ENCODE measurements around the gene INPP1. TPM values are rescaled to one million over a fixed set of nuclear protein-coding genes. Genes with fewer than 3 reads are reported as not detected.

INPP1 gene
- polyA plus RNA-seq, 1 donor (not counting 4 experiments of a cell fraction or from before 2014, with no cell fraction given): 6.3 TPM

DNA sequence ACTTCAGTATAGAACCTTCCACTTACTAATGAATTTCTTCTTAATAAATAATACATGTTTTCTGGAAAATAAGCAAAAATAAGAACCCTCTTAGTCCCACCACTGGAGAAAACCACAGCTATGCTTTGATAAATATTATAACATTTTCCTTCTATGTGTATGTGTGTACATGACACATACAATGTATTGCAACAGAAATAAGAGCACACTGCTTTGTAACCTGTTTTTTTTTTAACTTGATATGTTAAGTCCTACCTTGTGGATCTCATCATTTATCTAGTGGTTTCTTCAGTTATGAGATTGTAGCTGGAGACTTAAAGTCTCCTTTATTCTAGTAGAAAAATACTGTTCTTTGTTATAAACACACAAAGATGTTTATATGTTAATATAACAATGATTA lies 17.2 kb downstream of the INPP1 start:
- peaks cover 41% of the 10 kb centered on the region for H3K4me1 ChIP-seq (ENCODE audit: control insufficient read depth, extremely low read depth, insufficient read depth, low read length)
- no peak for FAIRE-seq
- H3K27me3 ChIP-seq (ENCODE audit: control insufficient read depth, extremely low read depth, insufficient read depth, low read length): no peaks in the 10 kb centered on the region
- dilution Hi-C loops (cut with MboI; ENCODE audit: extremely low pct_ligation_motif_present, low sequenced_read_pairs): no loop called here
- H3K9me1 ChIP-seq (ENCODE audit: control insufficient read depth, extremely low read depth, insufficient read depth, low read length): no peaks in the 10 kb centered on the region
- H3K9me3 ChIP-seq (ENCODE audit: control insufficient read depth, low read depth, low read length): no peaks in the 10 kb centered on the region
- H3K9ac ChIP-seq (ENCODE audit: control insufficient read depth, extremely low read depth, insufficient read depth, low read length): peak overlapping the region; percentile 67
- no peak overlapping the region for H3K27ac ChIP-seq (ENCODE audit: control insufficient read depth, insufficient read depth, low read length)
- no peaks in the 10 kb centered on the region for H4K20me1 ChIP-seq (ENCODE audit: control insufficient read depth, extremely low read depth, insufficient read depth, low read length)
- DNase-seq (ENCODE audit: low read depth, low spot score): no peak
- H3K4me2 ChIP-seq (ENCODE audit: control insufficient read depth, extremely low read depth, insufficient read depth, low read depth, low read length): no peak overlapping the region
- peaks cover 1% of the 10 kb centered on the region for H3K79me2 ChIP-seq (ENCODE audit: control insufficient read depth, insufficient read depth, low read length)
- no peak overlapping the region for H3K4me3 ChIP-seq (ENCODE audit: control insufficient read depth in 2 of 3, extremely low read depth in 1 of 3, insufficient read depth in 2 of 3, low read depth in 1 of 3, low read length in 3 of 3)
- H2AFZ ChIP-seq (ENCODE audit: control insufficient read depth, low read length): no peak overlapping the region
- no peak for TF ChIP-seq EZH2 (IDR thresholded peaks at IDR 0.05; ENCODE audit: low read length)
- TF ChIP-seq, protein P1, sequence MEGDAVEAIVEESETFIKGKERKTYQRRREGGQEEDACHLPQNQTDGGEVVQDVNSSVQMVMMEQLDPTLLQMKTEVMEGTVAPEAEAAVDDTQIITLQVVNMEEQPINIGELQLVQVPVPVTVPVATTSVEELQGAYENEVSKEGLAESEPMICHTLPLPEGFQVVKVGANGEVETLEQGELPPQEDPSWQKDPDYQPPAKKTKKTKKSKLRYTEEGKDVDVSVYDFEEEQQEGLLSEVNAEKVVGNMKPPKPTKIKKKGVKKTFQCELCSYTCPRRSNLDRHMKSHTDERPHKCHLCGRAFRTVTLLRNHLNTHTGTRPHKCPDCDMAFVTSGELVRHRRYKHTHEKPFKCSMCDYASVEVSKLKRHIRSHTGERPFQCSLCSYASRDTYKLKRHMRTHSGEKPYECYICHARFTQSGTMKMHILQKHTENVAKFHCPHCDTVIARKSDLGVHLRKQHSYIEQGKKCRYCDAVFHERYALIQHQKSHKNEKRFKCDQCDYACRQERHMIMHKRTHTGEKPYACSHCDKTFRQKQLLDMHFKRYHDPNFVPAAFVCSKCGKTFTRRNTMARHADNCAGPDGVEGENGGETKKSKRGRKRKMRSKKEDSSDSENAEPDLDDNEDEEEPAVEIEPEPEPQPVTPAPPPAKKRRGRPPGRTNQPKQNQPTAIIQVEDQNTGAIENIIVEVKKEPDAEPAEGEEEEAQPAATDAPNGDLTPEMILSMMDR (optimal IDR thresholded peaks at IDR 0.05 in 1 of 3, IDR thresholded peaks at IDR 0.05 in 1 of 3, conservative IDR thresholded peaks at IDR 0.05 in 1 of 3; ENCODE audit: extremely low read depth in 1 of 3, insufficient read depth in 2 of 3, low read length in 3 of 3): no peak
- no peaks in the 10 kb centered on the region for H3K36me3 ChIP-seq (ENCODE audit: control insufficient read depth in 2 of 2, extremely low read depth in 1 of 2, insufficient read depth in 2 of 2, low read length in 2 of 2)

DNA sequence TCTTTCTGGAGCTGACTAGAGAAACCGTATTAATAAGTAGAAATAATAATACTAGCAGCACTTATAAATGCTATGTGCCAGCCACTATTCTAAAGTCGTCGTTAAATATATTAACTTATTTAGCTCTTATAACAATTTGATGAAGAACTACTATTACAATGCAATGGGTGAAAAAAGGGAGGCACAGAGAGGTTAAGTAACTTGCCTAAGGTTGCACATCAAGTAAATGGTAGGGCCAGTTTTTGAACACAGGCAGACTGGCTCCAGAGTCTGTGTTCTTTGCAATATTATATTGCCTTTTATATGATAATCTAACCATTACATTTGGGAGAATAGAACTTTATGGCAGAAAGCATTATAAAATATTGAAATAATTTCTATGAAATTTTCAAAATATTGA lies 17.6 kb downstream of the INPP1 start:
- H4K20me1 ChIP-seq (ENCODE audit: control insufficient read depth, extremely low read depth, insufficient read depth, low read length): no peaks in the 10 kb centered on the region
- H3K27me3 ChIP-seq (ENCODE audit: control insufficient read depth, extremely low read depth, insufficient read depth, low read length): no peaks in the 10 kb centered on the region
- no peak overlapping the region for H3K9ac ChIP-seq (ENCODE audit: control insufficient read depth, extremely low read depth, insufficient read depth, low read length)
- H3K9me1 ChIP-seq (ENCODE audit: control insufficient read depth, extremely low read depth, insufficient read depth, low read length): no peaks in the 10 kb centered on the region
- no peaks in the 10 kb centered on the region for H3K9me3 ChIP-seq (ENCODE audit: control insufficient read depth, low read depth, low read length)
- no peaks in the 10 kb centered on the region for H3K36me3 ChIP-seq (ENCODE audit: control insufficient read depth in 2 of 2, extremely low read depth in 1 of 2, insufficient read depth in 2 of 2, low read length in 2 of 2)
- no peak overlapping the region for H3K4me3 ChIP-seq (ENCODE audit: control insufficient read depth in 2 of 3, extremely low read depth in 1 of 3, insufficient read depth in 2 of 3, low read depth in 1 of 3, low read length in 3 of 3)
- no peak overlapping the region for H2AFZ ChIP-seq (ENCODE audit: control insufficient read depth, low read length)
- dilution Hi-C loops (cut with MboI; ENCODE audit: extremely low pct_ligation_motif_present, low sequenced_read_pairs): no loop called here
- H3K4me1 ChIP-seq (ENCODE audit: control insufficient read depth, extremely low read depth, insufficient read depth, low read length): peaks cover 39% of the 10 kb centered on the region
- FAIRE-seq (no peak), DNase-seq (ENCODE audit: low read depth, low spot score) (no peak)
- no peak overlapping the region for H3K27ac ChIP-seq (ENCODE audit: control insufficient read depth, insufficient read depth, low read length)
- H3K79me2 ChIP-seq (ENCODE audit: control insufficient read depth, insufficient read depth, low read length): peaks cover 1% of the 10 kb centered on the region
- no peak overlapping the region for H3K4me2 ChIP-seq (ENCODE audit: control insufficient read depth, extremely low read depth, insufficient read depth, low read depth, low read length)
- TF ChIP-seq, protein P1 (optimal IDR thresholded peaks at IDR 0.05 in 1 of 3, IDR thresholded peaks at IDR 0.05 in 1 of 3, conservative IDR thresholded peaks at IDR 0.05 in 1 of 3; ENCODE audit: extremely low read depth in 1 of 3, insufficient read depth in 2 of 3, low read length in 3 of 3): no peak
- no peak for TF ChIP-seq EZH2 (IDR thresholded peaks at IDR 0.05; ENCODE audit: low read length)
